Kidney tubule cell (primary cell): ENCODE data around the gene MEGF11.

Experiments used
- DNase-seq: peaks from one replicate; pipeline ENCODE4 v3.0.0-alpha.2; 2018; ENCODE audit warnings: low spot score

The MEGF11 gene

DNA sequence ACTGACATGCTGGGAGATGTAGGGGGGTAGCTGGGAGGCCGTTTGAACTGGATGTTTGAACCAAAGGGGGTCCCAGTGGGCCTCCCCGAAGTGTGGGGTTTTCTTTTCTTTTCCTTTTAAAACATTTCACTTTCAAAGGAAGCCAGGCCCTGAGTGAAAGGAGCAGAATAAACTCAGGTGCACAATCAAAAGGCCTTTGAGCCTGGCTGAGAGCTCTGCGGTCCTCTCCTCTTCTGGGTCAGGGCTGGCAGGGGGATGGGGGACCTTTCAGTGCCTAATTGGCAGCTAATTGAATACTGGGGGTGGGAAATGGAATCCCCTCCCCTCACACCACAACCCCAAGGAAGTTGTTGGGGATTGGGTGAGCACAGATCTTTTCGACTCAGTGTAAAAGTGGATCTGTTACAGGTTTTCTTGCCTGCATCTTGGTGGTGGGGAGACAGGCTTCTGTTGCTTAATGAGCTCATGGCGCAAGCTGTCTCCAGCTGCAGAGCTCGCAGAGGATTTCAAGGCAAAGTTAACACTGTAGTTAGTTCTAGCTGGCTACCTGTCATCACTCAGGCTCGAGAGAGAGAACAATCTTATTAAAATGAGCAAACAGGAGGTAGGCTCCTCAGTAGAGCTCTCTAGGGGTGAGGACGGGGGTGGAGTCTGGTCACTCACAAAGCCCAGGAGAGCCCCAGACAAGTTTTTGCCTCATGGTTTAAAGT, 251.7 kb downstream of the MEGF11 start:
- no peak for DNase-seq

DNA sequence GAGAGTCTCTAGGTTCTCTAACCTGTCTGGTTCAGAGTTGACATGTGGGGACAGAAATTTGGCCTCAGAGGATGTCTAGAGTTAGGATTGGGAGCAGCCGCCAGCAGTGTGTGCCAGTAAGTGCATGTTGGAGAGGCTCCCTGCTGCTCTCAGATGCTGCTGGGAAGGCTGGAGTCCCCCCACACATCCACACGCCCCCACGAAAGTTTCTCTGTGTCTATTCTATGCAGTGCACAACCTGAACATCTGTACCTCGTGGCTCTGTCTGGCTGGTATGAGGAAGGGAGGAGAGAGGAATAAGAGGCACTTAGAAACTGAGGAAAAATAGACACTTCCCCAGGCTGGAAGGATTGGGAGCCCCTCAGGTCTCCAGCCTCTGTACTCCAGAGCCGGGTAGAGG, 252.5 kb downstream of the MEGF11 start:
- no peak for DNase-seq

GRCh38 chr15:65998486-65998885, 255.1 kb downstream of the MEGF11 start:
- no peak for DNase-seq

GRCh38 chr15:65996901-65997300, 256.6 kb downstream of the MEGF11 start:
- DNase-seq: no peak

DNA sequence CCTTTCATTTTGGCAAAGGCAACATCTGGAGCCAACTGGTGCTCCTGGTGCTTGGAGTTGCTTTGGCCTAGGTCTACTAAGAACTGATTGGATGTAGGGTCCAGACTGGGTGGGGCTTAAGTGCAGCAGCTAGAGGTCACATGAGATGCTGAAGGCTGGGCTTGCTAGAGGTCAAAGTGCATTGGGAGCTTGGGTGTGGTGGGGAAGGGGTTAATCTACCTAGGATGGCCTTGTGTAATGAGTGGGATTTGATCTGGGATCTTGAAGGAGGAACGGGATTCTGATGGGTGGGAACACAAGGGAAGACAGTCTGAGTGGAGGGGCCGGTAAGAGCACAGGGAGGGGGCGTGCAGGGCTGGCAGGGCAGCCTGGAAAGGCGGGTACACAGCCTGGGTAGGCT, 258.7 kb downstream of the MEGF11 start:
- no peak for DNase-seq

GRCh38 chr15:65993762-65994161, 259.8 kb downstream of the MEGF11 start:
- DNase-seq: no peak

GRCh38 chr15:65993236-65993635, 260.3 kb downstream of the MEGF11 start:
- DNase-seq: no peak

DNA sequence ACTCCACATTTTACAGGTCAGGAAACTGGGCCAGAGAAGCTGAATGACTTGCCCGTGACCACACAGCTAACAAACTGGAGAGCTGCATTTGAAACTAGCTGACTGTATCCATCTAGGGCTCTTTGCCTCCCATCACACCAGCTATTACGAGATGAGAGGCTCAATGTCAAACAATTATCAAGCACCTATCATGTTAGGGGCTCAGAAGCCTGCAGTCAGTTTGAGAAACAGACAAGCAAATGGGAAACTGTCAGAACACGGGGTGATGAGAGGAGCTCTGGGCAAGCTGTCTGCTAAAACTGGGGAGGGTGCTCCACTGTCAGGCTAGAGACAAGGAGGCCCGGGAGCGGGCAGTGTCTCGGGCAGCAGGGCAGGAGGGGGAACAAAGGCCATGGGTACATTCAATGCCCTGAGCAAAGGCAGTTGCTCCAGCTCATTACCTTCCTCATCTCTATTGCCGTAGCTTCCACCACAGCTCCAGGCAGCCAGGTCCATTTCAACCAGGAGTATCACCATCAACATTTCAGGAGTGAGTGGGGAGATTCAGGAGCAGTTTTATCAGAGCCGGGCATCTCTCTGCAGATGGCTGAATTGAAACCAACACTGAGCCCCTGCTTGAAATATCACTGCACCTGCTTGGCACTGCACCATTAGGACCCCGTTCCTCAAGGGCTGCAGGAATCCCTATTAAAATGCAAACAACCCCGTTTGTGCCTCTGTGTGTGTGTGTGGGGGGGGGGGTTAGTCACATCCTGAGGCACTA, 261.6 kb downstream of the MEGF11 start:
- DNase-seq: no peak

- no peak for DNase-seq
Measured at GRCh38 chr15:65990298-65990981, 263.1 kb downstream of the MEGF11 start.

- DNase-seq: no peak
Measured at GRCh38 chr15:65987100-65987499, 266.4 kb downstream of the MEGF11 start.

DNA sequence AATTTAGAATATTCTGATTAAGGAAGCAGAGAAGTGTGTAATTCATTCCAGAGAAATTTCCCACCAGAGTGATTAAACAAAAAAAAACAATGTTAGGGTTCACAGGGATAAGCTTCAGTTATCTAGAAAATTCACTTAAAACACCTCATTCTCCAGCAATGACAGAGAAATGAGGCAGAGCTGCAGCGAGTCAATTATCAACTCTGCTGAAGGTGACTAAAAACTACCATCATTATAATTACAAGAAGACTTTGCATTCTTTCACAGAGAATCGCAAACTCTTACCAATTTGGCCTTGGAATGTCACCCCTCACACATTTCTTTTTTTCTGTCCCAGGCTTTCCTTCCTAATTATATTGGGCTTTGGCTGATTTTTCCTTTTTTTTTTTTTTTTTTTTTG, 267.1 kb downstream of the MEGF11 start:
- peak; percentile 89 for DNase-seq

DNA sequence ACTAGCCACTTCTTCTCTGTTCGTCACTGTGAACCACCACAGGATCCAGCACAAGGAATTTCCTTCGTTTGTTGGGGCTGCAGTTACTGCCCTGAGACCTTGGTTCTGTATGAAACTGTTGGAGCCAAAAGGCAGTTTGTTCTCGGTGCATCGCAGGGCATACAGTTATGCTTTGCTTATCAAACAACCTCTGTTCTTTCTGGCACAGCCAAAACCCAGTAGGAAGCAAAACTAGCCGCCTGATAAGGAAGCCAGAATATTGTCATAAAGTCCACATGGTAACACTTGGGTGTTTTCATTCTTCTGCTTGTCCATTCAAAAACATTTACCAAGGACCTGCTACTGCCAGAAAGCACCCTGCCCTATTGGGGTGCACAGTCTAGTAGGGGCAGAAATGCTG, 268.2 kb downstream of the MEGF11 start:
- DNase-seq: no peak

GRCh38 chr15:65982627-65983322, 270.8 kb downstream of the MEGF11 start:
- DNase-seq: peak; percentile 35

GRCh38 chr15:65981837-65982626, 271.5 kb downstream of the MEGF11 start:
- DNase-seq: peak; percentile 49

DNA sequence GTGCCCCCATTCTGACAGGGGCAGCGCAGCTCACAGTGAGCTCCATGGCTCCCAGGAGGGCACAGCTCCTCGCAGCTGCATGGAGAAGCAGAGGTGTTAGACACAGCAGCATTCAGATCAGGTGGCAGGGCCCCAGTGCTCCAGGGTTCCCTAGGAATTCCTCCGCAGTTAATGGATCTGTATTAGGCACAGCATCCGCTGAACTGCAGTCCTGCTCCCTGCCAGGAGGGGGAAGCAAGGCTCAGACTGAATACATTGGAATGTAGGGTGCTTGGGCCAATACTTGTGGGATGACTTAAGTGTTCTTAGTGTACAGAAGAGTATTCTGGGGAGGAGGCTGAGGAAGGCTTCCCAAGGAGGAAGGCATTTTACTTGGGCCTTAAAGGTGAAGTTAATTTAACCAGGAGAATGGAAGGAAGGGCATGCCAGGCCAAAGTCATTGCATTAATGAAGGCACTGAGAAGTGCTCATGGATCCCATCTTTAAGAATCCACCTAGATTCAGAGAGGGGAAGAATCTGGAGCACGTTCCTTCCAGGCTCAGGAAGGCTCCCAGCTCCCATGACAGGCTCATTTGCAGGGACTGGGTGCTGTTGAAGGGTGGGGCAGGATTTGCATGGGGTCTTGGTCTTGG, 272.6 kb downstream of the MEGF11 start:
- peak; percentile 83 for DNase-seq

DNA sequence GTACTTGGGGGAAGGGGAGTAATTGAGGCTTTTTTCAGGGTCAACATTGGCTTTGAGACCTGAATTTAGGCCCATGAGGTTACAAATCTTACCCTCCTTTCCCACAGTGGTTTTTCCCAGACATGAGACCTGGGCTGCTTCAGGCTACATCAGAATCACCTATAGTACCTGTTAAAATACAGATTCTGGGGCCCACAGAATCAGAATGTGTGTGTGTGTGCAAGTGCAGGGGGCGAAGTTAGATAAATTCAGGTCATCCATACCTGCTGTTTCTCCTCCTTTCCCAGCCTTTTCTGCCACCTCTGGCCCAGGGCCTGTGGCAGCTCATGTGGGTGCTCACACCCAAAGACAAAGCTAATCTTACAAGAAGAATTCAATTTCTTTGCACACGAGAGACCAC, 273.7 kb downstream of the MEGF11 start:
- DNase-seq: no peak

GRCh38 chr15:65979316-65979715, 274.2 kb downstream of the MEGF11 start:
- peak; percentile 69 for DNase-seq

DNA sequence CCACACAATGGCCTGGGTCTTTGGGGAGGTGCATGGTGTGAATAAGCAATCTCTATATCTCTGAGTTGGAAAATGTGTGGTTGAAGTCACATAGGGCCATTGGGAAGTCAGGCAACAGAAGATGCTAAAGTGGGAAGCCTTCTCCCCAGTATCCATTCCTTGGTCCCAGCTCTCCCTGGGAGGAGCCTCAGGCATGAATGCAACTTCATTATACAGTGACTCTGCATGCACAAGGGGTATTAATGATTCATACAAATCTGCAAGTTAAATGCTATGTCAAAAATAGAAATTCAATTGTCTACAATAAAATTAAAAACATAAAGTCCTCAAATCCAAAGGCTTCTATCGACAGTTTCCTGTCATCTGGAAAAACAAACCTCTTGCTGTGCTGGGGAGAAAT, 275.4 kb downstream of the MEGF11 start:
- no peak for DNase-seq

- peak; percentile 31 for DNase-seq
Measured at GRCh38 chr15:65976196-65976595, 277.4 kb downstream of the MEGF11 start.

DNA sequence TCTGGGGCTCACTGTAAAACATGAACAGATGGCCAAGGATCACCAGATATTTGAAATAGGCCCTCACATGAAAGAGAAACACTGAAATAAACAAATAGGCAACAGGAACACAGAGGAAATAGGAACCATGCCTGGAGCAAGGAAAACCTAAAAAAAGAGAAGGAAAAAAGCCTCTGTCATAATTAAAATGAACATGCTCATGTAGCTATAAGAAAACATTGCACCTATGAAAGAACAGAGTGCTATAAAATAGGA, 281.9 kb downstream of the MEGF11 start:
- DNase-seq: no peak

DNA sequence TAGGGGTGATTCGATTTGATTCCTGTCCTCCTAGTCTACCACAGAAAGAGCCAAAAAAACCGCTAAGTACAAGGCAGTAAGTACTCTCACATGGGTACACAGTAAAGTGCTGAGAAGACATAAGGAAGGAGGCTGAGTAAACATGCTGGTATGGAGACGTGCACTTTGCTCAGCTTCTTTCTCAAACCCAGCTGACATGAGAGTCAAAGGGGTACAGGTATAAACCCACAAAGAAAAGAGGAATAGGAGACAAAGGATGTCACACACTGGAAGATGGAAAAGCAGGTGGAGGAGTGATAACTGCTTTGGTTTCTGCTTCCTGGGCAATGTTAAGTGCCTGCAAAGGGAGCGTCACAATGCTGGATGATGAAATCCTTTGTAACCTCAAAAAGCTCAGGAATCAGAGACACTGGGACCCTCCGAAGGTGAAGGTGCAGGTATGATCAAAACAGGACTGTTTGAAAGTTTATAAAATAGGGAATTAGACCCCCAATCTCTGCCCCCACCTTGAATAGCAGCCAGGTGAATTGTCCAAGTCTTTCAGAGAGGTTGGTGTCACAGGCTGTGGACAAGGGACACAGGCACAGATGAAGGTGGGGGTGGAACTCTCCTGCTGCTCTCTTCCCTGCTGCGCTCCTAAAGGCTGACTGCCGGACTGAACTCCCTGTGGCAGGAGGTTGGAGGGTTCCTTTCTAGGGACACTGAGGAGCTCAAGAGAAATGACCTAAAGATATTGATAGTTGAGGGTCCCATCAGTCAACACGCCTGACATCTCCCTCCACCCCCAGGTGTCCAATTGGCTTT, 282.4 kb downstream of the MEGF11 start:
- no peak for DNase-seq
